ENCODE measurements around the gene KSR2. TPM values are rescaled to one million over a fixed set of nuclear protein-coding genes. Genes with fewer than 3 reads are reported as not detected.
A peak's percentile ranks its signal among the peaks of the same experiment; 100 is the strongest.

The KSR2 gene
- total RNA-seq, 2 experiments from 2014 or later = 0.14 to 0.16 TPM

GRCh38 chr12:117596968-117597367, 371.8 kb downstream of the KSR2 start:
- H3K27ac Mint-ChIP-seq = no peak overlapping the region
- H3K4me1 Mint-ChIP-seq = no peaks in the 10 kb centered on the region
- H3K36me3 Mint-ChIP-seq (ENCODE audit: low read depth) = no peaks in the 10 kb centered on the region
- ATAC-seq (no peak), DNase-seq (no peak)
- POLR2A ChIA-PET = no interaction called here
- H3K27me3 Mint-ChIP-seq = no peaks in the 10 kb centered on the region
- CTCF ChIA-PET = no interaction called here
- peaks cover 2% of the 10 kb centered on the region for H3K9me3 Mint-ChIP-seq (ENCODE audit: low read depth)
- intact Hi-C loops (cut with DNase I, micrococcal nuclease) = no loop called here
- H3K4me3 Mint-ChIP-seq = no peak overlapping the region

DNA sequence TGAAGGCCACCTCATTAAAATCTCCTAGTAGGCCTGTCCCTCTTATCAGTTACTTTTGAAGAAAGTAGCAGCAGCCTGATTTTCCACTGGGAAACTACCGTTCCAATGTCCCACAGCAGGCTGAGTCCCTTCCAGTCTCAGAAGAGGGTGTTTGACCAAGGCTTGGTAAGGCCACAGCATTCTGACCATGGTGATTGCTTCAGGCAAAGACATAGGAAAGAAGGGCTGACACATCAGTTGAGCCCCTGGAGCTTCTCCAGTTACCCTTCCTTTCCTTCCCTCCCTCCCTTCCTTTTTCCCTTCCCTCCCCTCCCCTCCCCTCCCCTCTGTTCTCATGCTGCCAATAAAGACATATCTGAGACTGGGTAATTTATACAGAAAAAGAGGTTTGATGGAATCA, 373.0 kb downstream of the KSR2 start:
- Mint-ChIP-seq H3K4me3 (no peak overlapping the region), H3K9me3 (ENCODE audit: low read depth) (peaks cover 8% of the 10 kb centered on the region), H3K36me3 (ENCODE audit: low read depth) (no peaks in the 10 kb centered on the region), H3K27me3 (no peaks in the 10 kb centered on the region), H3K4me1 (no peaks in the 10 kb centered on the region), H3K27ac (no peak overlapping the region)
- ATAC-seq = no peak
- POLR2A ChIA-PET = no interaction called here
- no peak for DNase-seq
- intact Hi-C loops (cut with DNase I, micrococcal nuclease) = no loop called here
- CTCF ChIA-PET = no interaction called here

DNA sequence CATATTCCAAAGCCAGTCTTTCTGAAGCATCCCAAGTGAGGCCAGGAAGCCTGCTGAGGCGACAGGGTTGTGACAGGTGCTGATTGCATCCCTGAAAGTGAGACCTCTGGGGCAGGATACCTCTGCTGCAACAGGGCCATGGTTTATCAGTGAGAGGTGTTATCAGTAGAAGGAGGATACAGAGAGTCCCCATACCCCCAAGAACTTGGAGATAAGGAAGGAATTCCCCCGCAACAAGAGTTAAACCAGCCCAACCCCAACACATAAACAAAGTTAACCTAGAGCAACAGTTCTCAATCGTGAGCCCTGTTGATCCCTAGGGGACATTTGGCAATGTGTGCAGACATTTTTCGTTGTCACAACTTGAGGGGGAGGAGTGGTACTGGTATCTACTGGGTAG, 374.3 kb downstream of the KSR2 start:
- Mint-ChIP-seq H3K4me3 (no peak overlapping the region), H3K9me3 (ENCODE audit: low read depth) (peaks cover 8% of the 10 kb centered on the region), H3K27ac (no peak overlapping the region), H3K4me1 (no peaks in the 10 kb centered on the region), H3K27me3 (no peaks in the 10 kb centered on the region), H3K36me3 (ENCODE audit: low read depth) (no peaks in the 10 kb centered on the region)
- DNase-seq (no peak), ATAC-seq (no peak)
- CTCF ChIA-PET = no interaction called here
- intact Hi-C loops (cut with DNase I, micrococcal nuclease) = no loop called here
- POLR2A ChIA-PET = no interaction called here

GRCh38 chr12:117593815-117594400, 374.9 kb downstream of the KSR2 start:
- Mint-ChIP-seq H3K4me3 (no peak overlapping the region), H3K9me3 (ENCODE audit: low read depth) (peaks cover 8% of the 10 kb centered on the region), H3K4me1 (no peaks in the 10 kb centered on the region), H3K27me3 (no peaks in the 10 kb centered on the region), H3K27ac (no peak overlapping the region), H3K36me3 (ENCODE audit: low read depth) (no peaks in the 10 kb centered on the region)
- CTCF ChIA-PET = no interaction called here
- intact Hi-C loops (cut with DNase I, micrococcal nuclease) = no loop called here
- no peak for ATAC-seq
- POLR2A ChIA-PET = no interaction called here
- no peak for DNase-seq

DNA sequence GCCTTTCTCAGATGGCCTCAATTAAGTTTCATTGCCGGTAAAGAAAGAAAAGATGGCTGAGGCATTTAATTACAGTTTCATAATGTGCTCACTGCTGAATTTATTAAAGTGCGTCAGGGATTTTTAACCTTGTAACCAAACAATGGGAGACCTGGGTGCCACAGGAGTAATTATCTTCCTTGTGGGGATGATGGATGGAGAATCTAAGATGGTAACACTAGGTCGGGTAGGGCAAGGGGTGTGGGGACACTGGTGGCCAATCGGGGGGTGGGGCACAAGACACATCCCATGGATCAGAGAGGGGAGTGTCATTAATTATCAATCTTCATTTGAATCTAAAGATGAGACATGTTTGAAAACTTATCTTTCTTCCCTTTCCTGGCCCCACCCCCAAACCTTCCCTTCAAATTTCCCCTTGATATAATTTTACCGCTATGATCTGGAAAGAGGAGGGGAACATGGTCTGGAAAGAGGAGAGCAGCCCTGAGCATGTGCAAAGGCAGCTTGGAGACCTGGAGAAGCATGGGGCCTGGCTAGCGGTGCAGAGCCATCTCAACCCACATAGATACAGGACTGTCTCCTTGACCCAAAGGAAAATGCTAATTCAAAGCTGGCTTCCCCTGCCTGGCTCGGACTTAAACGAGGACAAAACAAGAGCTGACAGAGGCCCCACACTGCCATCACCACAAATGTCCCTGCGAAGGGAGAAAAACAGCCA, 376.0 kb downstream of the KSR2 start:
- ChIA-PET POLR2A (no interaction called here), CTCF (no interaction called here)
- H3K27ac Mint-ChIP-seq = no peak overlapping the region
- no peaks in the 10 kb centered on the region for H3K4me1 Mint-ChIP-seq
- intact Hi-C loops (cut with DNase I, micrococcal nuclease) = no loop called here
- H3K36me3 Mint-ChIP-seq (ENCODE audit: low read depth) = no peaks in the 10 kb centered on the region
- DNase-seq = no peak
- H3K4me3 Mint-ChIP-seq = no peak overlapping the region
- peaks cover 8% of the 10 kb centered on the region for H3K9me3 Mint-ChIP-seq (ENCODE audit: low read depth)
- no peak for ATAC-seq
- no peaks in the 10 kb centered on the region for H3K27me3 Mint-ChIP-seq

GRCh38 chr12:117590999-117591398, 377.8 kb downstream of the KSR2 start:
- H3K27ac Mint-ChIP-seq = no peak overlapping the region
- ATAC-seq = no peak
- CTCF ChIA-PET = no interaction called here
- H3K4me3 Mint-ChIP-seq = no peak overlapping the region
- H3K27me3 Mint-ChIP-seq = peaks cover under 1% of the 10 kb centered on the region
- no peaks in the 10 kb centered on the region for H3K4me1 Mint-ChIP-seq
- no peaks in the 10 kb centered on the region for H3K36me3 Mint-ChIP-seq (ENCODE audit: low read depth)
- H3K9me3 Mint-ChIP-seq (ENCODE audit: low read depth) = peaks cover 8% of the 10 kb centered on the region
- DNase-seq = no peak
- intact Hi-C loops (cut with DNase I, micrococcal nuclease) = no loop called here
- POLR2A ChIA-PET = no interaction called here

DNA sequence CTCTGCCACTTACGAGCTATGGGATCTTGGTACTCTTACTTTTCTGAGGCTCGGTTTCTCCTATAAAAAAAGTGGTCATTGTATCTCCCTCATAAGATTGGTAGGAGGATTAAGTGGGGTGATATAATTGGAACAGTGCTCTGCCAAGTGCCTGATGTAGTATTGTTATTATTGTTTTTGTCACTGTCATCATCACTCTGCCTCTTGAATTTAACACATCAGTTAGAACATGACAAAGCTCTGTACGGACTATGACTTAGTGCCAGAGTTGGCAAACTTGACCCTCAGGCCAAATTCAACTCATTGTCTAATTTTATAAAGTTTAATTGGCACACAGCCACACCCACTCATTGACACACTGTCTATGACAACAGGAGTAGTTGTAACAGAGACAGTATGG, 378.4 kb downstream of the KSR2 start:
- Mint-ChIP-seq H3K9me3 (ENCODE audit: low read depth) (peaks cover 8% of the 10 kb centered on the region), H3K27ac (no peak overlapping the region), H3K27me3 (peaks cover 2% of the 10 kb centered on the region), H3K36me3 (ENCODE audit: low read depth) (no peaks in the 10 kb centered on the region), H3K4me1 (no peaks in the 10 kb centered on the region), H3K4me3 (no peak overlapping the region)
- CTCF ChIA-PET = interaction anchor here (3.6 kb wide), 1 partner anchor 247 kb away, joined by 14 read pairs; no protein-coding TSS in a partner anchor
- intact Hi-C loops (cut with DNase I, micrococcal nuclease) = no loop called here
- ATAC-seq (no peak), DNase-seq (no peak)
- POLR2A ChIA-PET = no interaction called here

GRCh38 chr12:117589021-117589420, 379.8 kb downstream of the KSR2 start:
- Mint-ChIP-seq H3K27ac (no peak overlapping the region), H3K9me3 (ENCODE audit: low read depth) (peaks cover 8% of the 10 kb centered on the region), H3K4me3 (no peak overlapping the region), H3K4me1 (no peaks in the 10 kb centered on the region), H3K27me3 (peaks cover 2% of the 10 kb centered on the region), H3K36me3 (ENCODE audit: low read depth) (no peaks in the 10 kb centered on the region)
- ChIA-PET POLR2A (interaction anchor here (0.6 kb wide), 1 partner anchor 50 kb away, joined by 4 read pairs; no protein-coding TSS in a partner anchor), CTCF (interaction anchor here (0.6 to 3.6 kb wide), 8 partner anchors 9 to 588 kb away, joined by 3 to 16 read pairs (median 4); no protein-coding TSS in a partner anchor)
- ATAC-seq (no peak), DNase-seq (no peak)
- intact Hi-C loops (cut with DNase I, micrococcal nuclease) = loop anchor here in 1 of 2 experiments (5.0 kb wide), 1 partner anchor 248 kb away; no protein-coding TSS in a partner anchor

GRCh38 chr12:117587631-117588287, 381.0 kb downstream of the KSR2 start:
- no peak overlapping the region for H3K4me3 Mint-ChIP-seq
- ATAC-seq = no peak
- ChIA-PET CTCF (interaction anchor here (0.6 to 3.6 kb wide), 17 partner anchors 8 to 884 kb away, joined by 3 to 14 read pairs (median 3); no protein-coding TSS in a partner anchor), POLR2A (interaction anchor here (0.7 kb wide), 1 partner anchor 67 kb away, joined by 3 read pairs; no protein-coding TSS in a partner anchor)
- no peak overlapping the region for H3K27ac Mint-ChIP-seq
- peak; percentile 70 for DNase-seq
- intact Hi-C loops (cut with DNase I, micrococcal nuclease) = loop anchor here (1.0 to 5.0 kb wide), 5 partner anchors 220 to 375 kb away; no protein-coding TSS in a partner anchor
- no peaks in the 10 kb centered on the region for H3K4me1 Mint-ChIP-seq
- no peaks in the 10 kb centered on the region for H3K36me3 Mint-ChIP-seq (ENCODE audit: low read depth)
- H3K27me3 Mint-ChIP-seq = peaks cover 2% of the 10 kb centered on the region
- H3K9me3 Mint-ChIP-seq (ENCODE audit: low read depth) = peaks cover 5% of the 10 kb centered on the region

- no peaks in the 10 kb centered on the region for H3K9me3 Mint-ChIP-seq (ENCODE audit: low read depth)
- DNase-seq (no peak), ATAC-seq (no peak)
- intact Hi-C loops (cut with DNase I, micrococcal nuclease) = no loop called here
- peaks cover 2% of the 10 kb centered on the region for H3K27me3 Mint-ChIP-seq
- no peaks in the 10 kb centered on the region for H3K4me1 Mint-ChIP-seq
- no peak overlapping the region for H3K4me3 Mint-ChIP-seq
- POLR2A ChIA-PET = no interaction called here
- CTCF ChIA-PET = no interaction called here
- no peak overlapping the region for H3K27ac Mint-ChIP-seq
- H3K36me3 Mint-ChIP-seq (ENCODE audit: low read depth) = no peaks in the 10 kb centered on the region
These were observed 385.0 kb downstream of the KSR2 start for GRCh38 chr12:117583677-117584225.

DNA sequence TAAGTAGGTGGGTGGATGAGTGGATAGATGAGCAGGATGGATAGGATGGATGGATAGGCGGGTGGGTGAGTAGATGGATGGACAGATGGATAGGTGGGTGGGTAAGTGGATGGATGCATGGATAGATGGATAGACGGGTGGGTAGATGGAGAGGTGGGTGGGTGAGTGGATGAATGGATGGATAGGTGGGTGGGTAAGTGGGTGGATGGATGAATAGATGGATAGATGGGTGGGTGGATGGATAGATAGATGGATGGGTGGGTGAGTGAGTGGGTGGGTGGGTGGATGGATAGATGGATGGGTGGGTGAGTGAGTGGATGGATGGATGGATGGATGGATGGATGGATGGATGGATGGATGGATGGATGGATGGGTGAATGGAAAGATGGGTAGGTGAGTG, 385.7 kb downstream of the KSR2 start:
- Mint-ChIP-seq H3K27ac (no peak overlapping the region), H3K9me3 (ENCODE audit: low read depth) (no peaks in the 10 kb centered on the region), H3K27me3 (peaks cover 2% of the 10 kb centered on the region), H3K36me3 (ENCODE audit: low read depth) (no peaks in the 10 kb centered on the region), H3K4me3 (no peak overlapping the region), H3K4me1 (no peaks in the 10 kb centered on the region)
- ChIA-PET POLR2A (no interaction called here), CTCF (no interaction called here)
- ATAC-seq = no peak
- intact Hi-C loops (cut with DNase I, micrococcal nuclease) = no loop called here
- no peak for DNase-seq
